AG09309 (cell line): ENCODE measurements around the gene COL2A1.

Experiments used
- DNase-seq: peaks from one replicate; pipeline ENCODE4 v3.0.0-alpha.2; 2010; ENCODE audit warnings: low read depth
- H3K4me3 ChIP-seq: 2 replicates; pipeline ENCODE4 v1.5.1; 2011; ENCODE audit warnings: mild to moderate bottlenecking, low read depth, low read length, moderate library complexity; ENCODE audit not compliant: control insufficient read depth
- TF ChIP-seq, protein P1 (sequence below): IDR thresholded peaks from 2 replicates; pipeline ENCODE4 v1.5.1; 2011; ENCODE audit warnings: mild to moderate bottlenecking, low read depth, low read length, inconsistent platforms; ENCODE audit not compliant: insufficient read depth, control insufficient read depth; ENCODE audit errors: missing control alignments

Gene COL2A1

DNA sequence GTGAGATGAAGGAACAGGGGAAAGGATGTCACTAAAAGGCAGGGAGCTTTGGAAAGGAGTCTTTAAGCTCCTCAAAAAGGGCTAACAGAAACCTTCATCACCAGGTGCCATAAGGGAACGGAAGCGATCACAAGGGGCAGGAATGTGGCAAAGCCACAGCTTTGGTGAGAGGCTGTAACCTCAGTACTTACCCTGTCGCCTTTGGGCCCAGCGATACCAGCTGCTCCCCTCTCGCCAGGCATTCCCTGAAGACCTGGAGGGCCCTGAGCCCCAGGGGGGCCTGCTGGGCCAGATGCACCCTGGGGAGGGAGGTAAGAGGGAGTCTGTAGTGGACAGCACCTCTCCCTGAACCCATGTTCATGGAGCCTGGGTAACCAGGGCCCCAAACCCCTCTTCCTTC, 22.0 kb downstream of the COL2A1 start:
- TF ChIP-seq, protein P1, sequence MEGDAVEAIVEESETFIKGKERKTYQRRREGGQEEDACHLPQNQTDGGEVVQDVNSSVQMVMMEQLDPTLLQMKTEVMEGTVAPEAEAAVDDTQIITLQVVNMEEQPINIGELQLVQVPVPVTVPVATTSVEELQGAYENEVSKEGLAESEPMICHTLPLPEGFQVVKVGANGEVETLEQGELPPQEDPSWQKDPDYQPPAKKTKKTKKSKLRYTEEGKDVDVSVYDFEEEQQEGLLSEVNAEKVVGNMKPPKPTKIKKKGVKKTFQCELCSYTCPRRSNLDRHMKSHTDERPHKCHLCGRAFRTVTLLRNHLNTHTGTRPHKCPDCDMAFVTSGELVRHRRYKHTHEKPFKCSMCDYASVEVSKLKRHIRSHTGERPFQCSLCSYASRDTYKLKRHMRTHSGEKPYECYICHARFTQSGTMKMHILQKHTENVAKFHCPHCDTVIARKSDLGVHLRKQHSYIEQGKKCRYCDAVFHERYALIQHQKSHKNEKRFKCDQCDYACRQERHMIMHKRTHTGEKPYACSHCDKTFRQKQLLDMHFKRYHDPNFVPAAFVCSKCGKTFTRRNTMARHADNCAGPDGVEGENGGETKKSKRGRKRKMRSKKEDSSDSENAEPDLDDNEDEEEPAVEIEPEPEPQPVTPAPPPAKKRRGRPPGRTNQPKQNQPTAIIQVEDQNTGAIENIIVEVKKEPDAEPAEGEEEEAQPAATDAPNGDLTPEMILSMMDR = no peak
- no peak for DNase-seq
- no peak overlapping the region for H3K4me3 ChIP-seq

DNA sequence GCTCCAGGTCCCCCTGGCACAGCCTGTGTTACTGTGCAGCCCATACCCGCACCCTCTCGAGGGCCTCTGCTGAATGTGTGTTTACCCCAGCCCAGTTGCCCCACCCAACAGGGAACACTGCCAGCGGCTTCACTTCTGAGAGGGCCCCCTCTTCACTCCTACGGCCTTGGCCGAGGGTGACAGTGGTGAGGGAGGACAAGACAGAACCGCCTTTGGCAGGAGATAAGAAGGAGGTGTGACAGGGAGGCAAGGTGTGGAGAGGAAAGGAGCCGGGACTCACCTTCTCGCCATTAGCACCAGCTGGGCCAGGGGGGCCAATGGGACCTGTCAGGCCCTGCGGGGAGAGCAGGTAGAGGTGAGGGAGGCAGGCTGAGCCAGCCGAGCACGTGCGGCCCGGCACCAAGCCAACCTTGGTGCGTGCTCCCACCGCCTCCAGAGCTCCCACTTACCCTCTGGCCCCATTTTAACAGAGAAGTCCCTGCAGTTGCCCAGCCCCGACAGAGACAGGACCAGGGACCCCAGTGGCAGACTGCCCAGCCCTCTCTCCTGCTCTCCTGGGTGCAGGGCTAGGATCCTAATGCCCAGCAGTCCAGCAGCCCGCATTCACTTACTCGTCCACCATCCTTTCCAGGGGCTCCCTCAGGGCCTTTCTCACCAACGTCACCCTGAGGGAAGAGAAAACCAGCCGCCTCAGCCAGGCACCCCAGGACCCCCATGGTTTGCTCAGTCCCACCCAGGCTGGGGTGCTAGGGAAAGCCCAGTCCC, 22.6 kb downstream of the COL2A1 start:
- no peak for DNase-seq
- TF ChIP-seq, protein P1 = no peak
- no peak overlapping the region for H3K4me3 ChIP-seq

DNA sequence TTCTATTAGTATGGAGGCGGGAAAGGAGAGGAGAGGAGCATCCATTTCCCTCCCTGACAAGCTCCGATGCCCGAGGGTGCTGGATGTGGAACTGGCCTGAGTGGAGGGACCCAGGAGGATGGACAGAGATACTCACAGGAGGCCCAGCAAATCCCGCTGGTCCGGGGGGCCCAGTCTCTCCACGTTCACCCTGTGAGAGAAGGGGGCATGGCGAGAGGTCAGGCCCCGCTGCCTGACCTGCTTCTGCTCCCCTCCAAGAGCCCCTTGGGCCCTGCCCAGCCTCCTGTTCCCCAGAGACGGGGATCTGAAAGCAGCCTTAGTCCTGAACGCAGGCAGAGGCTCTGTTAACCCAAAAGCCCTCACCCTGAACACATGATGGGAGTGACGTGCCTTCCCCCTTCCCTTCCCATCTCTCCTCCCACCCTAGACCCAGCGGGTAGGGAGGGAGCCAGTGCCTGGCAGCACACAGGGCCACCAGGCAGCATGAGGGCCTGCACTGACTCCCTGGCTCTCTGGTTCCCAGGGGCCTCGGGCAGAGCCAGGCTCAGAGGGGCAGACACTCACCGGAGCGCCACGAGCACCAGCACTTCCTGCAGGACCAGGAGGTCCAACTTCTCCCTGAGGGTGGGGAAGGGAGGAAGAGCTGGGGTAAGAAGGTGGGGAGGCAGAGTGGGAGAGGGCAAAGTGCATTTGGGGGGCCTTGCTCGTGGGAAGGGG, 23.3 kb downstream of the COL2A1 start:
- DNase-seq = no peak
- TF ChIP-seq, protein P1 = no peak
- H3K4me3 ChIP-seq = no peak overlapping the region

DNA sequence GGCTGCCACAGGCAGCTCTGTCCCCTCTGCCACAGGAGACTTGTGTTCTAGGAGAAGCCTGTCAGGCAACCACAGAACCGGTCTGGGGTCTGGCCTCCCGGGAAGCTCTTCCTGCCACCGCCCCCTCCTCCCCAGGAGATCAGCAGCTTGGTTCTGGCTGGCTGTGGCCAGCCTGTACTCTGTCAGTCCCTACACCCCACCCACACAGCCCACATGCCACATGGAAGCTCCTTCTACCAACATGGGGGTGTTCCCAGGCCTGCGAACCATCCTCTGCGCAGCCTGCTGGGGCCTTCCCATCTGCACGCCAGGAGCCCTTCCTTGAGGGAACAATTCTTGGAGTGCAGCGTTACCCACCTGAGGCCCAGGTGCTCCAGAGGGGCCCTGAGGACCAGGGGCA, 24.1 kb downstream of the COL2A1 start:
- TF ChIP-seq, protein P1 = no peak
- no peak overlapping the region for H3K4me3 ChIP-seq
- DNase-seq = no peak

DNA sequence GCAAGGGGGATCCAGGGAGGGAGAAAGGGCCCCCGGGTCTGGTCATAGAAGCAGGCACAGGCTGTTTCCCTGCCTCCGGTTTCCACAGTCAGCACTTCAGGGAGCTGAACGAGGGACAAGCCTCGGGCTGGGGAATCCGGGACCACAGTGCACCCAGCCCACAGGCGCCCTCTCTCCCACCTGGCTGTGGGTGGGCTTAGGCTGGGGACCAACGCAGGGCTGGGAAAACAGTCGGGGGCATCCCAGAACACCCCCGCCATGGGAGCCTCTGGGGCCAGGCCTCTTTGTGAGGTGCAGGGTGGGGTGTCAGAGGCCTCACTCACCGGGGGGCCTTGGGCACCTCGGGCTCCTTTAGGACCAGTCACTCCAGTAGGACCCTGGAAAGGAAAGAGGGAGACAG, 24.6 kb downstream of the COL2A1 start:
- no peak for DNase-seq
- TF ChIP-seq, protein P1 = no peak
- H3K4me3 ChIP-seq = no peak overlapping the region

DNA sequence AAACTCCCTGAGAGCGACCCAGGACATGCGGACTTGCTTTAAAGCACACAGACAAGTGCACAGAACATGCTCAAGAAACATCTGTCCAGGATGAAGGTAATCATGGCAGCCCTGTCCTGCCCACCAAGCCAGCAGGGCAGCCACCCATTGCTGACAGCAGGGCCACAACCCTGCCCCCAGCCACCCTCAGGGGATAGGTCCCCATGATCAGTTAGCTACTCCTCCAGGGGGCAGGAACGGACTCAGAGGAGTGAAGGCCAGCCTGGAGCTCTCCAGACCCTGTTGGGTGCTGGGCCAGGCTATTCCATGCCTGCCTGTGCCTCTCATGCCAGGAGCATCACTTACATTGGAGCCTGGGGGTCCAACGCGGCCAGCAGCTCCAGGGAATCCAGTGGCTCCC, 25.1 kb downstream of the COL2A1 start:
- no peak for DNase-seq
- TF ChIP-seq, protein P1 = no peak
- no peak overlapping the region for H3K4me3 ChIP-seq
